Ascending aorta (tissue), 2 donors: ENCODE measurements around the gene RARS2. TPM values are rescaled to one million over a fixed set of nuclear protein-coding genes. Genes with fewer than 3 reads are reported as not detected.

Experiments
- DNase-seq, 2 donors: peaks; one replicate each; pipeline ENCODE4 v3.0.0-alpha.2; 2019; ENCODE audit warnings: low spot score in 2 of 2
- H3K27ac ChIP-seq, 2 donors: fragments of 200-600 bp; sonication (generic); one replicate each; pipeline ENCODE4 v1.5.1; 2016 to 2017; ENCODE audit warnings: mild to moderate bottlenecking in 1 of 2
- H3K27me3 ChIP-seq: fragments of 200-600 bp; sonication (generic); one replicate; pipeline ENCODE4 v1.5.1; 2017
- H3K36me3 ChIP-seq, 2 donors: fragments of 200-600 bp; sonication (generic); one replicate each; pipeline ENCODE4 v1.5.1; 2016
- H3K4me1 ChIP-seq, 2 donors: fragments of 200-600 bp; sonication (generic); one replicate each; pipeline ENCODE4 v1.5.1; 2016 to 2017; ENCODE audit warnings: mild to moderate bottlenecking in 1 of 2
- H3K4me3 ChIP-seq, 2 donors: fragments of 200-600 bp; sonication (generic); one replicate each; pipeline ENCODE4 v1.5.1; 2016 to 2017; ENCODE audit warnings: mild to moderate bottlenecking in 1 of 2
- H3K9me3 ChIP-seq, 2 donors: fragments of 200-600 bp; sonication (generic); one replicate each; pipeline ENCODE4 v1.5.1; 2016
- CTCF ChIP-seq, 3 experiments: fragments of 200-600 bp in 2 of 3; fragments of 450-650 bp in 1 of 3; sonication (generic) in 2 of 3; IDR thresholded peaks; one replicate each; pipeline ENCODE4 v1.5.1; 2016 to 2019; ENCODE audit warnings: antibody characterized with exemption in 3 of 3, mild to moderate bottlenecking in 1 of 3, moderate library complexity in 1 of 3
- intact Hi-C: fragments of 100-400 bp; cut with DNase I; formaldehyde crosslinking; loops from one replicate; pipeline ENCODE4 v1.15.1; 2023
- total RNA-seq: library from RNA; depleted of rRNA; stranded (reverse); fragments of >200 nt; gene quantifications from one replicate; pipeline ENCODE4 v1.1.0, GENCODE V29; 2016

Gene RARS2
- total RNA-seq, 1 donor from 2014 or later, result 1.7 TPM

DNA sequence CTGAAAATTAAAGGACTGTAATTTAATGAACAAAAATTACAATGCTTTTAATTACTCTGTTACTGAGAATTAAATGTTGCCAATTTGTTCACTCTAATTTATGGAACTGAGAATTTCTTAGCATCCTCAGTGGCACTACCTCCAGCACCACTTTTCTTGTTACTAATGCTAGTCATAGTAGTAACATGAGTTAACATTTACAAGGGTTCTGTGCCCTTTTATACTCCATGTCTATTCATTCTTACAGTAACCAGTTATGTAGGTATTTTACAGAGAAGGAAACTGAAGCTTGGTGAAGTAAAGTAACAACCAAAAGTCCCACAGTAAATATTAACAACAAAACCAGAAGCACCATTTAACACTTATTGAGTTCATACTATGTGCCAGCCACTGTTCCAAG lies 34.3 kb downstream of the RARS2 start:
- intact Hi-C loops, result no loop called here

DNA sequence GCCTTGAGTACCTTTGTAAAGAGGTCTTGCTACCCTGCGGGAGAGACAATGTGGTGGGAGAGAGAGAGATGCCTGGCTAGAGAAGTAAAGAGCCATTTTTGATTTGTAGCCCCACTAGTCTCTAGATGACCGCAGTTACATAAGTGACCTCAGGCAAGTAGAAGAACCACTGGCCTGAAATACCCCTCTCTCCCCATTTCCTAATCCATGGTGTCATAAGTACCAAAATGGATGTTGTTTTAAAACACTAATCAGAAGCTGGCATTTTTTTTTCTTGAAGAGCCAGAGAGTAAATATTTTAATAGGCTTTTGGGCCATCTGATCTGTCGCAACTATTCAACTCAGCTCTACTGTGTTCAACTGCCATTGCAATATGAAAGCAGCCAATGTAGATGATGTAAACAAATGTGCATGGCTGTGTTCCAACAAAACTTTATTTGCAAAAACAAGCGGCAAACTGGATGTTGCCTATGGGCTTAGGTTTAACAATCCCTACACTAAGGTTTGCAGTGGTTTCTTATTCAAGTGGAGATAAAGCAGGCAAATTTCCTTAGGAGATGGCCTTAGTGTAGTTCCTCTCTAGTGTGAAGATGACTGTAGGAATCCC lies 36.5 kb downstream of the RARS2 start:
- Histone ChIP-seq H3K27me3 (no peaks in the 10 kb centered on the region), H3K36me3 (peaks cover 11 to 37% of the 10 kb centered on the region in 2 donors), H3K4me3 (no peak overlapping the region), H3K4me1 (no peaks in the 10 kb centered on the region), H3K27ac (no peak overlapping the region), H3K9me3 (no peaks in the 10 kb centered on the region)
- intact Hi-C loops, result no loop called here
- no peak for DNase-seq
- no peak for TF ChIP-seq CTCF (IDR thresholded peaks at IDR 0.05)

More for the DNA sequence above, 34.3 kb downstream of the RARS2 start:
- H3K4me3 ChIP-seq, result no peak overlapping the region
- no peak for DNase-seq
- peaks cover 4 to 40% of the 10 kb centered on the region in 2 donors for H3K36me3 ChIP-seq
- TF ChIP-seq CTCF (IDR thresholded peaks at IDR 0.05), result no peak
- H3K27me3 ChIP-seq, result no peaks in the 10 kb centered on the region
- H3K9me3 ChIP-seq, result no peaks in the 10 kb centered on the region
- no peak overlapping the region for H3K27ac ChIP-seq
- no peaks in the 10 kb centered on the region for H3K4me1 ChIP-seq

- no peaks in the 10 kb centered on the region for H3K27me3 ChIP-seq
- intact Hi-C loops, result no loop called here
- no peak overlapping the region for H3K4me3 ChIP-seq
- TF ChIP-seq CTCF (IDR thresholded peaks at IDR 0.05), result no peak
- DNase-seq, result no peak
- no peaks in the 10 kb centered on the region for H3K4me1 ChIP-seq
- no peak overlapping the region for H3K27ac ChIP-seq
- peaks cover 11 to 44% of the 10 kb centered on the region in 2 donors for H3K36me3 ChIP-seq
- H3K9me3 ChIP-seq, result no peaks in the 10 kb centered on the region
Observed at GRCh38 chr6:87551799-87552198, 38.0 kb downstream of the RARS2 start.

DNA sequence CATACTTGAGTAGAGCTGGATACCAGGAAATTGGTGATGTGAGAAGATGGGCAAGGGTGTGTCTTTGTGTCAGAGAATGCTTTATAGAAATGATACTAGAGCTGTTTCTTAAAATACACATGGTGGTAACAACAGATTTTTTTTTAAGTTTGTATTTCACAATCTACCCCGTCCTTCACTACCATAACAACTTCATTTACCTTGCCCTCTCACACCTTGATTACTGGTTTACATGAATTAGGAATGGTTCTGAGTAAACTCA lies 45.4 kb downstream of the RARS2 start:
- no peaks in the 10 kb centered on the region for H3K4me1 ChIP-seq
- DNase-seq, result no peak
- H3K9me3 ChIP-seq, result no peaks in the 10 kb centered on the region
- intact Hi-C loops, result no loop called here
- H3K36me3 ChIP-seq, result peaks cover 28 to 48% of the 10 kb centered on the region in 2 donors
- no peak overlapping the region for H3K27ac ChIP-seq
- H3K4me3 ChIP-seq, result no peak overlapping the region
- no peak for TF ChIP-seq CTCF (IDR thresholded peaks at IDR 0.05)
- H3K27me3 ChIP-seq, result no peaks in the 10 kb centered on the region

DNA sequence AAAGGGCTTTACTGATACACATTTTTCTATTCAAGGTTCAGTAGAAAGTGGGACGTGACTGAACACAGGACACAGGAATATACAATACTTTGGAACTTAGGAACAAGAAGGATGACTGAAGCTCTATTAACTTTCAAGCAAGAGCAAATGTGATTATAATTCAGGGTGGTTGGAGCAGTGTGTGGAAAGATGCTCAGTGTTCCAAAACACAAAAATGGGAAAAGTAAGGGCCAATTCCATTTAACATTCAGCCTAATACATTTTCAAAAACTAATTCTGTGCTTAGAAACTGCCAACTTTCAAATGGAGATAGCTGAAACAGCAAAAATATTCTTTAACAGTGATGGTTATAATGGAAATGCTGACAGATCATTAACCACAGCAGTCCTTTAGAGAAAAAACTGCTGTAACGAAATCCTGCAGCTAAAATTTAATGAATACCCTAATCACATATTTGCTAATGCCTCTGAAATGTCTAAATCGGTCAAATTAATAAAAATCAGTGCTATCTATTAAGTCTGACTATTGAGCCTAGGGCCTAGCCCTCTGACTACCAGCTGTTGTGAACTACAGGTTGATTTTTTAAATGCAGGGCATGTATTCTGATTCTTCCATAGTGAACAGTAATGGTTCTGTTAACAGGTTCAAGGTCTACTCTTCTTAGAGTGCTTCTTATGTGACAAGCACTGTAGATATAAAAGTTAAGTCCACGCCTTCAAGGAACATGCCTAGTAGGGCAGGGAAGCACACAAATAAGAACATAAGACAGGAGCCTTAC lies 45.9 kb downstream of the RARS2 start:
- H3K9me3 ChIP-seq, result no peaks in the 10 kb centered on the region
- no peak overlapping the region for H3K4me3 ChIP-seq
- no peak for DNase-seq
- no peaks in the 10 kb centered on the region for H3K4me1 ChIP-seq
- intact Hi-C loops, result no loop called here
- TF ChIP-seq CTCF (IDR thresholded peaks at IDR 0.05), result no peak
- H3K36me3 ChIP-seq, result peaks cover 29 to 46% of the 10 kb centered on the region in 2 donors
- H3K27me3 ChIP-seq, result no peaks in the 10 kb centered on the region
- H3K27ac ChIP-seq, result no peak overlapping the region
